ENCODE measurements around the gene JAZF1.

DNA sequence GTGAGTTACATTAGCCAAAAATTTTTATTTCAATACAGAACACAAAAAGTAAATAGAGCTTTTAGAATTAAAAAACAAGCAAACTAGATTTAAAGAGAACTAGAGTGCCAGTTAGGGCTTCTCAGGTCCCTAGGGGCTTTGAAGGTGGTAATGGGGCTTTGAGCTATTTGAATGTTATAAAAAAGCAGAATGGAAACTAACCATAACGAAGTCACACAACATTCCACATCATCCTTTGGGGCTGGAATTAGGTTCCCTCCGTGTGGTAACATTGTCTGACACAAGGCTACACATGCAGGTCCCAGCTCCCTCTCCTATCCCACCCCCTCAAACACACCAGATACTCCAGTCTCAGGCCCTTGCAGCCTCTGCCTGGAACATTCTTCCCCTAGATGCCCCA is 15.3 kb downstream of the JAZF1 start:
- TF ChIP-seq TOX (CRISPR knock-in tag; IDR thresholded peaks at IDR 0.05; ENCODE audit: borderline replicate concordance): no peak
- TF ChIP-seq, protein P1, sequence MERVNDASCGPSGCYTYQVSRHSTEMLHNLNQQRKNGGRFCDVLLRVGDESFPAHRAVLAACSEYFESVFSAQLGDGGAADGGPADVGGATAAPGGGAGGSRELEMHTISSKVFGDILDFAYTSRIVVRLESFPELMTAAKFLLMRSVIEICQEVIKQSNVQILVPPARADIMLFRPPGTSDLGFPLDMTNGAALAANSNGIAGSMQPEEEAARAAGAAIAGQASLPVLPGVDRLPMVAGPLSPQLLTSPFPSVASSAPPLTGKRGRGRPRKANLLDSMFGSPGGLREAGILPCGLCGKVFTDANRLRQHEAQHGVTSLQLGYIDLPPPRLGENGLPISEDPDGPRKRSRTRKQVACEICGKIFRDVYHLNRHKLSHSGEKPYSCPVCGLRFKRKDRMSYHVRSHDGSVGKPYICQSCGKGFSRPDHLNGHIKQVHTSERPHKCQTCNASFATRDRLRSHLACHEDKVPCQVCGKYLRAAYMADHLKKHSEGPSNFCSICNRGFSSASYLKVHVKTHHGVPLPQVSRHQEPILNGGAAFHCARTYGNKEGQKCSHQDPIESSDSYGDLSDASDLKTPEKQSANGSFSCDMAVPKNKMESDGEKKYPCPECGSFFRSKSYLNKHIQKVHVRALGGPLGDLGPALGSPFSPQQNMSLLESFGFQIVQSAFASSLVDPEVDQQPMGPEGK (CRISPR knock-in tag; IDR thresholded peaks at IDR 0.05; ENCODE audit: borderline replicate concordance): no peak
- TF ChIP-seq ZNF8 (CRISPR knock-in tag; IDR thresholded peaks at IDR 0.05): no peak
- TF ChIP-seq ISL1 (CRISPR knock-in tag; IDR thresholded peaks at IDR 0.05): no peak
- TF ChIP-seq, protein P2, sequence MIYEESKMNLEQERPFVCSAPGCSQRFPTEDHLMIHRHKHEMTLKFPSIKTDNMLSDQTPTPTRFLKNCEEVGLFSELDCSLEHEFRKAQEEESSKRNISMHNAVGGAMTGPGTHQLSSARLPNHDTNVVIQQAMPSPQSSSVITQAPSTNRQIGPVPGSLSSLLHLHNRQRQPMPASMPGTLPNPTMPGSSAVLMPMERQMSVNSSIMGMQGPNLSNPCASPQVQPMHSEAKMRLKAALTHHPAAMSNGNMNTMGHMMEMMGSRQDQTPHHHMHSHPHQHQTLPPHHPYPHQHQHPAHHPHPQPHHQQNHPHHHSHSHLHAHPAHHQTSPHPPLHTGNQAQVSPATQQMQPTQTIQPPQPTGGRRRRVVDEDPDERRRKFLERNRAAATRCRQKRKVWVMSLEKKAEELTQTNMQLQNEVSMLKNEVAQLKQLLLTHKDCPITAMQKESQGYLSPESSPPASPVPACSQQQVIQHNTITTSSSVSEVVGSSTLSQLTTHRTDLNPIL (CRISPR knock-in tag; IDR thresholded peaks at IDR 0.05; ENCODE audit: low read depth): no peak
- no peak for TF ChIP-seq RARB (CRISPR knock-in tag; IDR thresholded peaks at IDR 0.05)
- no peak for TF ChIP-seq OSR1 (CRISPR knock-in tag; IDR thresholded peaks at IDR 0.05)
- TF ChIP-seq ZNF565 (CRISPR knock-in tag; conservative IDR thresholded peaks at IDR 0.05; ENCODE audit: low read depth): no peak
- TF ChIP-seq ZNF70 (CRISPR knock-in tag; IDR thresholded peaks at IDR 0.05): no peak
- no peak for TF ChIP-seq TCF4 (CRISPR knock-in tag; IDR thresholded peaks at IDR 0.05; ENCODE audit: borderline replicate concordance)
- TF ChIP-seq, protein P3, sequence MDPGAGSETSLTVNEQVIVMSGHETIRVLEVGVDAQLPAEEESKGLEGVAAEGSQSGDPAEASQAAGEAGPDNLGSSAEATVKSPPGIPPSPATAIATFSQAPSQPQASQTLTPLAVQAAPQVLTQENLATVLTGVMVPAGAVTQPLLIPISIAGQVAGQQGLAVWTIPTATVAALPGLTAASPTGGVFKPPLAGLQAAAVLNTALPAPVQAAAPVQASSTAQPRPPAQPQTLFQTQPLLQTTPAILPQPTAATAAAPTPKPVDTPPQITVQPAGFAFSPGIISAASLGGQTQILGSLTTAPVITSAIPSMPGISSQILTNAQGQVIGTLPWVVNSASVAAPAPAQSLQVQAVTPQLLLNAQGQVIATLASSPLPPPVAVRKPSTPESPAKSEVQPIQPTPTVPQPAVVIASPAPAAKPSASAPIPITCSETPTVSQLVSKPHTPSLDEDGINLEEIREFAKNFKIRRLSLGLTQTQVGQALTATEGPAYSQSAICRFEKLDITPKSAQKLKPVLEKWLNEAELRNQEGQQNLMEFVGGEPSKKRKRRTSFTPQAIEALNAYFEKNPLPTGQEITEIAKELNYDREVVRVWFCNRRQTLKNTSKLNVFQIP (CRISPR knock-in tag; IDR thresholded peaks at IDR 0.05; ENCODE audit: borderline replicate concordance, low read depth): no peak
- no peak for TF ChIP-seq ESRRG (CRISPR knock-in tag; IDR thresholded peaks at IDR 0.05)
- TF ChIP-seq PPARA (CRISPR knock-in tag; IDR thresholded peaks at IDR 0.05; ENCODE audit: borderline replicate concordance): no peak
